COLO668 (cell line): ENCODE results near the gene UQCC5.
A peak's percentile ranks its signal among the peaks of the same experiment; 100 is the strongest.

Source experiments
- DNase-seq: peaks from one replicate; lab custom pipeline; 2025; ENCODE audit not compliant: unreplicated experiment; lab: John Stamatoyannopoulos, UW

Gene UQCC5

GRCh38 chr3:52532838-52533622, 3.4 kb upstream of the UQCC5 start:
- DNase-seq, result peak; percentile 39

DNA sequence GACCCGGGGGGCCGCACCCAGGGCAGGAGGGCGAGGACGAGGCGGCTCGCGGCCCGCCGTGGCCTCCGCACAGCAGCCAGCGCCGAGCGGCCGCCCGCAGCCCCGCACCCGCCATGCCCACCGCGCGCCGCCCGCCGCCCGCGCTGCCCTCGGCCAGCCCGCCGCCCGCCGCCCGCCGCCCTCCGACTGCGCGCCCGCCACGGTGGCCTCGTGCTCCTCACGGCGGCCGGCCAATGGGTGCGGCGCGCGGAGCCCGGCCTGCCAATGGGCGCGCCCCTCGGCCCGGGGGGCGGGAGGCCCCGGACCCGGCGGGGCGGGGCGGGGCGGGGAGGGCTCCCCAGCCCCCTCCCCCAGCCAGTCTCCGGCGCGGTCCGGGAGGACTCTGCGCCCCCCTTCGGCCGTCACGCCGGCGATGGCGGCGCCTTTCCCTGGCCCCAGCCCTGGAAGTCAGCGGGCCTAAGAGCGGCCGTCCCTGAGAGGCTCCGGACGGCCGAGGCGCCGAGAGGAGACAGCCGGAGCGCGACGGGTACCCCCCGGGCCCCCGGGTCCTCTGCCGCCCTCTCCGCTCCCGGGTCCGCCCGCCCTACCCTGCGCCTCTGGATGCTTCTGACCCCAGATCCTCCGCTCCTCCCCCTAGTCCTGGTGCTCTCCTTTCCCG, 2.7 kb upstream of the UQCC5 start, which contains the start of gene NT5DC2:
Gene NT5DC2, minus strand, starts transcription at position 235 of the 658 bp plus-strand sequence. Its CDS starts 120 bp downstream, at position 115.
- DNase-seq, result peak; percentile 87

- peak; percentile 71 for DNase-seq
Observed at GRCh38 chr3:52534281-52535183, 1.9 kb upstream of the UQCC5 start.

GRCh38 chr3:52535411-52536111, 844 bp upstream of the UQCC5 start:
- no peak for DNase-seq

DNA sequence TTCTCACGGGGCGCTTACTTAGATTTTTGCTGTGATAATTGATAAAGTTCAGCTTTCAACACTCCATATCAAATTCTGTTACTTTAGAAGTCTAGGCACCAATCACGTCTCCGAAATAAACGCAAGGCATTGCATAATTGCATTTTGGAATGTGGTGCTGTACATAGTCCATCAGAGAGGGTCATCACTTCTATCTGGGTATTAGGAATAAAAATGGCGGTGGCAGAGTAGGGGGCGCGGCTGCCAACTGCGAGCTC, 365 bp upstream of the UQCC5 start:
- no peak for DNase-seq

DNA sequence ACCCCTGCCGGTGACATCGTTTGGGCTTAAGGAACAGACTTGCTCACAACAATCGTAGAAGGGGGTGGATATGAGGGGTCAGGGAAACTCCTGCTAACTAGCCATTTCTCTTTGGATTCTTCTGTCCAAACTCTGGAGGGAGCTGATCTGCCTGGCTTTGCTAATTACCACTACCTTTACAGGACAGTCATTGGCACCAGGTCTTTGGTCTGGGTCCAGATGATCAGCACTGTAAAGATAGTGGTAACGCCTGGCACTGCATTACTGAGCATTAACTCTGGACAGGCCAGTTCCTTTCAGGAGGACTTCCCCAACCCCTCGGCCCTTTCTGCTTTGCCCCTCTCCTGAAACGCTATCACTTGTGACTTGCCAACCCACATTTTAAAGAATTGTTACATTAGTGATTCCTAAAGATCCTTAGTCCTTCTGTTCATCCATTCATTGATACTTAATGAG, 788 bp downstream of the UQCC5 start:
- DNase-seq, result no peak

- no peak for DNase-seq
Observed at GRCh38 chr3:52537726-52538421, 1.5 kb downstream of the UQCC5 start.

DNA sequence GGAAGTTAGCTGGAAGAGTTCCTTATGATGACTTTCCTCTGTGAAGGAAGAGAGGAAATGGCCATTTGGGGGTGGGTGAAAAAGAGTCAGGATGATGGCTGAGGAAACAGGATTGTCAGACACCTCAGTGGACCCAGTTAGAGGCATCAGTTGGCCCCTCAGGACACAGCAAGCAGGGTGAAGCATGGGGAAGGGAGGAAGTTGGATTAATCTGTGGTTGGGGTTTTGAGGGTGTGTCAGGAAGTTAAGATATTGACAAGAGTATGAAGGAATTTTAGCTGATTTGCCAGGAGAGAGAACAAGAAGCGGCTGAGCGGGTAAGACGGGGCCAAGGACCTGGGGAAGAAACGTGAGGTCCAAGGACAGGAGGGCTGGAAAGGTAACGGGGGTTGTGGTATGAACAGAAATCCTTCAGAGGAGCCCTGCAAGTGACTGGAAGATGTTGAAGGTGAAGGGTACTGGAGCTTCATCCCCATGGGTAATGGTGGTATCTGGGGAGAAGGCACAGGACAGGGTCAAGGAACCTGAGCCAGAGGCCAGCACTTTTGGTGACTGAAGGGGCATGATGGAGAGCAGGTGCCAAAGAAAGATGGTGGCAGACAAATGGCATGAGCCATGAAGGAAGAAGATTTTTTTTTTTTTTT, 2.7 kb downstream of the UQCC5 start:
- DNase-seq, result no peak

DNA sequence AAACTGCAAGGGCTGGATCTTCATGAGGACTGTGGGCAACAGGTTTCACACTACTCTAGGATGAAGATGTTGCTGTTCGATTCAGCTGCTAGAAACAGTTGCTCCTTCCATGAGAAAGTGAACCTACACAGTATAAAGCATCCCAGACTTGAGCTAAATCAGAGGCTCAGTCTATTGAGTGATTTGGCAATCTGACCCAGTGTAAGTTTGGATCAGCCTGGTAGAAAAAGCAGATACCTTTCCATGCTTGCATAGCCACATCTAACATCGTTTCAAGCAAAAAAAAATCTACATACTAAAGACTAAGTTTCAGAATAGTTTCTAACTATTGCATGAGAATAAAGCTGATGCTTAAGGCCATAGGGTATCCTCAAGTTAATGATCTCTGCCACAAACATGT, 4.6 kb downstream of the UQCC5 start:
- DNase-seq, result no peak

- no peak for DNase-seq
Observed at GRCh38 chr3:52544937-52545336, 8.5 kb downstream of the UQCC5 start.

GRCh38 chr3:52546111-52546901, 9.9 kb downstream of the UQCC5 start:
- DNase-seq, result no peak

DNA sequence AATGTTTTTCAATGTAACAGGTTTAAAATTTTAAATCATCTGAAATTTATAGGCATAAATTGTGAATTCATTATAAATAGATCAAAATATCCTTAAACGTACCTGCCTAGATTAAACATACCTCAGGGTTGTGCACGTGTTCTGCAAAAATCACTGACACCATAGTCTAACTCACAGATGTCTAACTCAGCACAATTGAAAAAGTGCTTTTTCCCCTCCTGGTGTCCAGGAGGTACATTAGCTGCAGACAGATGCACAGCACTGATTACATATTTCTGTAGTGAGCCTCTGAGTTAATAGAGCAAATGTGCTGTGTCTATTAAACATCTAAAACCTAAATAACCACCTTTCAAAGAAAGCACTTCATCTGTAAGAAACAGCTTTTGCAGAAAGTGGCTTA, 10.7 kb downstream of the UQCC5 start:
- DNase-seq, result no peak

DNA sequence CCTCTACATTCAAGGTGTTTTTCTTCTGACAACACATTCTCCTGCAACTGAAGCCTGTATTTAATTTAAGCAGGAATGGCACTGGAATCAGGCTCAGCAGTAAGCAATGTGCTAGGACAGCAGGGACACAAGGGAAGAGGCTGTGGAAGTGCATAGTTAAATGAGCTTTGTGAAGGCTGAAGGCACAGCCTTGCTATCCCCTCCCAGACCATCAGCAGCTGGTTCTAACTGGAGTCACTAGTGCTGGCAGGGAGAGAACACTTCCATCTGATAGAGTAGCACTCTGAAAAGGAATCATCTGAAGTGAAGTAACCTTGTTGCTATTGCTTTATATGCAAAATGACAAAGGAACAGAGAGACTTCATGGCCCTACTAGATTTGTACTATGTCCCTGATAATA, 14.7 kb downstream of the UQCC5 start:
- no peak for DNase-seq

GRCh38 chr3:52552089-52552488, 15.7 kb downstream of the UQCC5 start:
- no peak for DNase-seq

DNA sequence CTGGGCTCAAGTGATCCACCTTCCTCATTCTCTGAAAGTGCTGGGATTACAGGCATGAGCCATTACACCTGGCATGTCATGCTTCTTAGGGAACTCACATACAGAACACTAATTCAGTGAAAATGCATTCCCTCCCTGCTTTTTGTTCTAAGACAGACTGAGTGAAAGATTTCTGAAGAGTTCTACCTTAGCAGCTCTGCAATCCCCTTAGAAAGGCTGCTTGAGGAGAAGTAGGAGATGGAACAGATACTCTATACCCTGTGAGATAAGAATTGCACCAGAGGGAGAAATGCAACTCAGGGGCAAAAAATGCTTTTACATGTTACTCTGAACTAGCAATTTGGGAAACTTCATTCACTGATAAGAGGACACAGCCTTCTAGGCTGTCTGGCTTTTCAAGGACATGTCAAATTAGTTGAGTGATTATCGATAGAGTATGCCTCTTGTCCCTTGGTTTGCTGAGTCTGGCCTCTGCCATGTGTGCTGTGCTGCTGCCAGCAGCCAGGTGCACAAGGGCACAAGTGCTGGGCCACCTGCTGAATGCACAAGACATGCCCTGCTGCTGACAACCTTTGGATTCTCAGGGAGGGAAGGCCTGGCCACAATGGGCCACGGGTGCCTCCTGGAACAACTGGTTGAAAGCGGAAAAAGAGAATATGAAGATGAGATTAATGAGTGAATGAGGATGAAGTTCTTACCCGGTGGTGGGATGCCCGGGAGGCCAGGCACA, 17.8 kb downstream of the UQCC5 start:
- DNase-seq, result peak; percentile 5

GRCh38 chr3:52555056-52555455, 18.7 kb downstream of the UQCC5 start:
- DNase-seq, result no peak

- no peak for DNase-seq
Observed at GRCh38 chr3:52557011-52557960, 20.9 kb downstream of the UQCC5 start.
